Measurements from ENCODE around the gene MUTYH. TPM values are rescaled to one million over a fixed set of nuclear protein-coding genes. Genes with fewer than 3 reads are reported as not detected.
A peak's percentile ranks its signal among the peaks of the same experiment; 100 is the strongest.

The MUTYH gene
- total and polyA plus RNA-seq, 9 donors: 13.9 to 25.3 (median 15.9) TPM

DNA sequence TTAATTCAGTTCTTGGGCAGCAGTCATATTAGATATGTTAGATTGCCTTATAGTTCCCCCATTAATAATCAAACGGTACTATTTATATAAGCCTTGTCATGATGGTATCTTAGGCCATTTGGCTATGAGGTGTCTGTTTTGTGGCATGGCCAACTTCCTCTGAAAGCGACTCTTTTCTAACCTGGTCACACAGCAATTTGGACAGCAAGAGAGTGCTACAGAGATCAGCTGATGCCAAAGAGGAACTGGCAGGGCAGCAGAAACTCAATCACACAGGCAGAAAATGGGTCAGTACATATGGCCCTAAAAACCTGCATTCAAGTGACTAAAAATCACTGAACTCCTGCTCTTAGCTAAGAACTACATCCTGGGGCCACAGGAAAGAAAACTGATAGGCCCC lies 13.4 kb upstream of the MUTYH start:
- peaks cover 4% of the 10 kb centered on the region for H3K4me1 ChIP-seq (ENCODE audit: control insufficient read depth, insufficient read depth, low read length)
- no peaks in the 10 kb centered on the region for H3K27me3 ChIP-seq (ENCODE audit: control insufficient read depth, insufficient read depth, low read length)
- H3K9me3 ChIP-seq (replicated peaks; ENCODE audit: control insufficient read depth, low read depth, low read length): no peaks in the 10 kb centered on the region
- no peak overlapping the region for H3K27ac ChIP-seq (ENCODE audit: low read length)
- DNase-seq: no peak
- H3K36me3 ChIP-seq (ENCODE audit: control insufficient read depth, insufficient read depth, low read length): no peaks in the 10 kb centered on the region
- 50% methylated on average over 1 of the region's 2 CpGs for WGBS (ENCODE audit: insufficient coverage)
- no peak overlapping the region for H3K4me3 ChIP-seq (ENCODE audit: low read length)

DNA sequence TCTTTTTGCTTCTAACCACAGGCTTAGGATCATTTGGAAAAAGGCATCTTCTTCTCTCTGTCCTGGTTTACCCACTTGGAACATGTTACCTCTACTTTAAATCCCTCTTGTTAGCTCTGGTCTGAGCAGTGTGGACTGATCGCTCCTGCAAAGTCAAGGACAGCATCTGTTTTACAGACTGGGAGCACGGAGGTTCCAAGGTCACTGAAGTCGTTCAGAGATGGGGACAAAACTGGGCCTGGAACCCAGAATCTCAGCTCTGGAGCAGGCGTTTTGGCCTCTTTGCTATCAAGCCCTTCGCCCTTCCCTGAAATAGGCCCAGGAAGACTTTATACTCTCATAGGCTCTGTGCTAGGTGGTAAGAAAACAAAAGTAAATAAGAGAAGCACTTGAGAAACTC lies 11.3 kb upstream of the MUTYH start:
- no peaks in the 10 kb centered on the region for H3K27me3 ChIP-seq (ENCODE audit: control insufficient read depth, insufficient read depth, low read length)
- peaks cover 14% of the 10 kb centered on the region for H3K4me1 ChIP-seq (ENCODE audit: control insufficient read depth, insufficient read depth, low read length)
- 83% methylated on average over 4 of the region's 5 CpGs for WGBS (ENCODE audit: insufficient coverage)
- no peak overlapping the region for H3K27ac ChIP-seq (ENCODE audit: low read length)
- H3K4me3 ChIP-seq (ENCODE audit: low read length): no peak overlapping the region
- DNase-seq: no peak
- H3K9me3 ChIP-seq (replicated peaks; ENCODE audit: control insufficient read depth, low read depth, low read length): no peaks in the 10 kb centered on the region
- H3K36me3 ChIP-seq (ENCODE audit: control insufficient read depth, insufficient read depth, low read length): peaks cover 1% of the 10 kb centered on the region

DNA sequence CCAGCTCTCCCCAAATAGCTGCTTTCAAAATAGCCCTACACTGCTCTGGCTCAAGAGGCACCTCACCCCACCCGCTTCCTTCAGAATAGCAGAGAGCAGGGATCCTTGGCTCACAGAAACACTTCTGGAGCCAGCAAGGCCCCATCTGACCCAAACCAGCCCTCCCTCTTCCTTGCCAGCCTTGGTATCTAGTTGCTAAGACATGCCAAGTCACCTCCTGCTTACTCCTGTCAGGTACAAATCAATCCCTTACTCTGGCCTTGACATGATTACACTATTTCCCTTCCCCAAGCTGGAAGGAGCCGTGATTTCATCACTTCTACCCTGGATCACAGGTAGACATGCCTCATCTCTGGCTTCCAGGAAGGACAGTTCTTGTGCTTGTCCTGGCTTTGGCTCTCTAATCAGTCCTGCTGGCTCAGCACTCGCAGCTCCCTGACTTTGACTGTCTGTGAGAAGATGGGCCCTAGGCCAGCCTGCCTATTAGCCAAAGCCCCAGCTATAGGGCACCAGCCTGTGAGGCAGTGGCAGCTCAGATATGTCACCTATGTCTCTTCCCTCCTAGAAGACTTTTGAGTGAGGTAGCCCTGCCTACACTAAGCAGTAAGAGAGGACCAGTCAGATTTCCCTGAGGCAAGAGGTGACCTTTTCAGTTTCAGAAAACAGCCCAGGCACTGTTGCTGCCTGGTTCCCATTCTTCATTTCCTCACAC lies 8.9 kb upstream of the MUTYH start:
- 66% methylated on average over 3 of the region's 3 CpGs for WGBS (ENCODE audit: insufficient coverage)
- DNase-seq: peak; percentile 44
- H3K27ac ChIP-seq (ENCODE audit: low read length): peak overlapping the region; percentile 37

DNA sequence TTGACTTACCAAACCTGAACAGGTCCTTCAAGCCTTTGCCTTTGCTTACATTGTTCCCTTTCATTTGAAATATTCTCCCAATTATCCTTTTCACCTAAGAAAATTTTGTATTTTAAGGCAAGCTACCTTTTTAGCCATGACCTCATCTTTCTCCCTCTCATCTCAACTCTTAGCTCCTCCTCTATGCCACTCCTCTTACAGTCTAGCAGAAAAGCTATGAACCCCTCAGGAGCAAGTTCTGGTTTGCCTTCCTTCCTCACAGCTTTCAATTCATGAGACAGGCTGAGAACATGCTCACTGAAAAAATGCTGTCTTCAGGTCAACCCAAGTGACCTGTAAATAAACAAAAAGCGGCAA lies 8.3 kb upstream of the MUTYH start:
- no peak for DNase-seq
- no peaks in the 10 kb centered on the region for H3K9me3 ChIP-seq (replicated peaks; ENCODE audit: control insufficient read depth, low read depth, low read length)
- H3K27ac ChIP-seq (ENCODE audit: low read length): peak overlapping the region; percentile 42
- H3K4me1 ChIP-seq (ENCODE audit: control insufficient read depth, insufficient read depth, low read length): peaks cover 14% of the 10 kb centered on the region
- no CpG with 5 or more reads among the region's 1 CpG for WGBS (ENCODE audit: insufficient coverage)
- H3K4me3 ChIP-seq (ENCODE audit: low read length): no peak overlapping the region
- H3K27me3 ChIP-seq (ENCODE audit: control insufficient read depth, insufficient read depth, low read length): no peaks in the 10 kb centered on the region
- H3K36me3 ChIP-seq (ENCODE audit: control insufficient read depth, insufficient read depth, low read length): peaks cover 23% of the 10 kb centered on the region

More for the DNA sequence above, 8.9 kb upstream of the MUTYH start:
- peaks cover 17% of the 10 kb centered on the region for H3K36me3 ChIP-seq (ENCODE audit: control insufficient read depth, insufficient read depth, low read length)
- peaks cover 14% of the 10 kb centered on the region for H3K4me1 ChIP-seq (ENCODE audit: control insufficient read depth, insufficient read depth, low read length)
- no peaks in the 10 kb centered on the region for H3K9me3 ChIP-seq (replicated peaks; ENCODE audit: control insufficient read depth, low read depth, low read length)
- H3K4me3 ChIP-seq (ENCODE audit: low read length): no peak overlapping the region
- H3K27me3 ChIP-seq (ENCODE audit: control insufficient read depth, insufficient read depth, low read length): no peaks in the 10 kb centered on the region

DNA sequence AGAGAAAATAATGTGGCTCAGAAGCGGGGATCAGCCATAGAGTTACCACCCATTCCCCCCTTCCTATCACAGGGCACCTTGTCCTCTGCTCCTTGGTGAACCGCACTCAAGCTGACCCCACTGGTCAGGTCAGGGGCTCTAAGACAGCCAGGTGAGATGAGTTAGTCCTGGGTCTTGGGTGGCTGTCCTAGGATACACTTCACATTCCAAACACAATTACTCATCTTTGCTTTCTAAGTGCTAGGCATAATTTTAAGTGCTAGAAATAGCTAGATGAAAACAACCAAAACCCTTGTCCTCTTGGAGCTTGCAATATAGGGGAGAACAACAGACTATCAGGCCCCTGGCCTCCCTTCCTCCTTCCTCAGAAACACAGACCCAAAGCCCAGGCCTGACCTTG lies 7.8 kb upstream of the MUTYH start:
- Histone ChIP-seq H3K36me3 (ENCODE audit: control insufficient read depth, insufficient read depth, low read length) (peaks cover 28% of the 10 kb centered on the region), H3K4me3 (ENCODE audit: low read length) (no peak overlapping the region), H3K27ac (ENCODE audit: low read length) (peak overlapping the region; percentile 42), H3K27me3 (ENCODE audit: control insufficient read depth, insufficient read depth, low read length) (no peaks in the 10 kb centered on the region), H3K4me1 (ENCODE audit: control insufficient read depth, insufficient read depth, low read length) (peaks cover 14% of the 10 kb centered on the region), H3K9me3 (replicated peaks; ENCODE audit: control insufficient read depth, low read depth, low read length) (no peaks in the 10 kb centered on the region)
- no CpG with 5 or more reads among the region's 2 CpGs for WGBS (ENCODE audit: insufficient coverage)
- no peak for DNase-seq

DNA sequence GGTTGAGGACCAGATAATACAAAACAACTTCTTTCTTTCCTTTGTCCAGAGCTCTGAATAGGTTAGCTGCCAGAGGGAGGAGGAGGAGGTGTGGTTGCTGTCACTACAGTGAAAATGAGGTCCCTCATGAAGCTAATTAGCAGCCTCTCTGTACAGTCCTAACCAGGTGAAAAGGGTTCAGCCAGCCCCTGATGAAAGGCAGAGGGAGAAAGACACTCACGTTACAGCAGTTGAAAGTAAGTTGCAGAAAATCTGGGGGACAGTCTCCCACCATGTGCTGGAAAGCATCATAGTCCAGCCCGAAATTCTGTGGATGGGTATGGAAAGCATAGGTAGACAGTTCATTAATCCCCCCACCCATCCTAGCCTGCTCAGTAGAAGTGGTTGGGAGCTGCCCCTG lies 6.2 kb upstream of the MUTYH start:
- no peak overlapping the region for H3K27ac ChIP-seq (ENCODE audit: low read length)
- H3K27me3 ChIP-seq (ENCODE audit: control insufficient read depth, insufficient read depth, low read length): no peaks in the 10 kb centered on the region
- no peak for DNase-seq
- 80% methylated on average over 1 of the region's 2 CpGs for WGBS (ENCODE audit: insufficient coverage)
- H3K4me1 ChIP-seq (ENCODE audit: control insufficient read depth, insufficient read depth, low read length): peaks cover 14% of the 10 kb centered on the region
- no peaks in the 10 kb centered on the region for H3K9me3 ChIP-seq (replicated peaks; ENCODE audit: control insufficient read depth, low read depth, low read length)
- peaks cover 43% of the 10 kb centered on the region for H3K36me3 ChIP-seq (ENCODE audit: control insufficient read depth, insufficient read depth, low read length)
- no peak overlapping the region for H3K4me3 ChIP-seq (ENCODE audit: low read length)

DNA sequence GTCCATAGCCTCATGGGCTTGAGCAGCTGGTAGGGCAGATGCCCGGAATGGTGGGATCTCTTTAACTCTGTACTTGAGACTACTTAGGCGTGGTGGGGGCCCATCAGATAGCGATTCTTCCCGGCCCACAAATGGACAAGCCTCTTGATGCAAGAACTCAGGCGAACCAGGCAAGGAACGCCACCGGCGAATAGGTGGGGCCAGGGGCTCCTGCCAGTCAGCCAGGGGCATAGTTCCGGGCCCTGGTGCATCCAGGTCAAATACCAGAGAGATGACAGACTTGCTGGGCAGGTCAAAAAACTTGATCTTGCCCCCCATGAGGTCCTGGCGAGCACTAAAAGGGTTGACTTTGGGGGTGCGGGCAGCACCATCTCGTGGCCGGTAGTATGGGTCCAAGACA lies 4.8 kb upstream of the MUTYH start:
- peaks cover 50% of the 10 kb centered on the region for H3K36me3 ChIP-seq (ENCODE audit: control insufficient read depth, insufficient read depth, low read length)
- H3K9me3 ChIP-seq (replicated peaks; ENCODE audit: control insufficient read depth, low read depth, low read length): no peaks in the 10 kb centered on the region
- WGBS (ENCODE audit: insufficient coverage): 96% methylated on average over 13 of the region's 13 CpGs
- no peak for DNase-seq
- no peak overlapping the region for H3K27ac ChIP-seq (ENCODE audit: low read length)
- no peaks in the 10 kb centered on the region for H3K27me3 ChIP-seq (ENCODE audit: control insufficient read depth, insufficient read depth, low read length)
- H3K4me1 ChIP-seq (ENCODE audit: control insufficient read depth, insufficient read depth, low read length): peaks cover 25% of the 10 kb centered on the region
- no peak overlapping the region for H3K4me3 ChIP-seq (ENCODE audit: low read length)

DNA sequence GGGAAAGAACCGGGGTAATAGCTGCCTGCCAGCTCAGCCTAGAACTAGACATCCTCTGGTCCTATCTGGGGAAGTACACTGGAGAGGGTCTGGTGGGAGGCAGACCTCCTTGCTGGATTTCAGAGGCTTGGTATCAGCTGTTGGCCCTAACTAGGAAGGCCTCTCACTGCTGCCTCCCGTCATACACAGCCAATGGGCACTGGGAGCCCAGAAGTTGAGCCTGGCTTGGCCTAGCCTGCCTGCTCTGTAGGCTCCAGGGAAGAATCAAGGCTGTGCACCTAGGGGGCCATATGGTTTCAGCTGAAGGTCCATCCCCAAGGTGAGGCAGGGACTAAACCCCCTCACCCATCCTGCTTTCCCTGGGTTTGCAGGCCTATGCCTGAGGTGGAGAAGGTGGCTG lies 4.3 kb upstream of the MUTYH start:
- no peaks in the 10 kb centered on the region for H3K9me3 ChIP-seq (replicated peaks; ENCODE audit: control insufficient read depth, low read depth, low read length)
- H3K4me3 ChIP-seq (ENCODE audit: low read length): no peak overlapping the region
- 82% methylated on average over 2 of the region's 2 CpGs for WGBS (ENCODE audit: insufficient coverage)
- peaks cover 25% of the 10 kb centered on the region for H3K4me1 ChIP-seq (ENCODE audit: control insufficient read depth, insufficient read depth, low read length)
- no peak overlapping the region for H3K27ac ChIP-seq (ENCODE audit: low read length)
- H3K36me3 ChIP-seq (ENCODE audit: control insufficient read depth, insufficient read depth, low read length): peaks cover 50% of the 10 kb centered on the region
- DNase-seq: no peak
- no peaks in the 10 kb centered on the region for H3K27me3 ChIP-seq (ENCODE audit: control insufficient read depth, insufficient read depth, low read length)

DNA sequence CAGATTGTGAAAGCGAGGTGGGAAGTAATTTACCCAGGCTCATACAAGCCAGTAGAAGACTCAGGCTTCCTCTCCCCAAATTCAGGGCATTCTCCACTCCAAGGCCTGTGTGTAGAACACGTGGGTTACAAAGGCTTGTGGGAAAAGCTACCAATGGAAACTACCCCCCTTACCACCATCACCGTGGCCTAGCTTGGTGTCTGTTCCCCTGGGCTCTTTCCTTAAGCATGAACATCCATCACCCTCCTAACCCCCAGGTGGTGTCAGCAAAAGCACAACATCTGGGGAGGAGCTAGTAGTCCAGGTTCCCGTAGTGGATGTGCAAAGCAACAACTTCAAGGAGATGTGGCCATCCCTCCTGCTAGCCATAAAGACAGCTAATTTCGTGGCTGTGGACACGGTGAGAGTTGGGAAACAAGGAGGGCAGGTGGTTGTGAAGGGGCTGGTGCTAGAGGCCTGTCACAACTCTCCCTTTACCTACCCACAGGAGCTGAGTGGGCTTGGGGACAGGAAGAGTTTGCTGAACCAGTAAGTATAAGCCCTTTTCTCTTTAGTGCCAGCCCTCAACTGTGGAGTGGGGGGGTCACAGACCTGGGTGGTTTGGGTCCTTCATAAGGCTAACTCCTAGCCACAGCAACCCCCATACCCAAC lies 701 bp upstream of the MUTYH start:
- H3K36me3 ChIP-seq (ENCODE audit: control insufficient read depth, insufficient read depth, low read length): peaks cover 48% of the 10 kb centered on the region
- H3K27ac ChIP-seq (ENCODE audit: low read length): peak overlapping the region; percentile 98
- peaks cover 18% of the 10 kb centered on the region for H3K4me1 ChIP-seq (ENCODE audit: control insufficient read depth, insufficient read depth, low read length)
- H3K4me3 ChIP-seq (ENCODE audit: low read length): peak overlapping the region; percentile 79
- no peaks in the 10 kb centered on the region for H3K9me3 ChIP-seq (replicated peaks; ENCODE audit: control insufficient read depth, low read depth, low read length)
- no peaks in the 10 kb centered on the region for H3K27me3 ChIP-seq (ENCODE audit: control insufficient read depth, insufficient read depth, low read length)
- peak; percentile 24 for DNase-seq
- whole genome bisulfite sequencing (ENCODE audit: insufficient coverage): no CpG with 5 or more reads among the region's 6 CpGs

DNA sequence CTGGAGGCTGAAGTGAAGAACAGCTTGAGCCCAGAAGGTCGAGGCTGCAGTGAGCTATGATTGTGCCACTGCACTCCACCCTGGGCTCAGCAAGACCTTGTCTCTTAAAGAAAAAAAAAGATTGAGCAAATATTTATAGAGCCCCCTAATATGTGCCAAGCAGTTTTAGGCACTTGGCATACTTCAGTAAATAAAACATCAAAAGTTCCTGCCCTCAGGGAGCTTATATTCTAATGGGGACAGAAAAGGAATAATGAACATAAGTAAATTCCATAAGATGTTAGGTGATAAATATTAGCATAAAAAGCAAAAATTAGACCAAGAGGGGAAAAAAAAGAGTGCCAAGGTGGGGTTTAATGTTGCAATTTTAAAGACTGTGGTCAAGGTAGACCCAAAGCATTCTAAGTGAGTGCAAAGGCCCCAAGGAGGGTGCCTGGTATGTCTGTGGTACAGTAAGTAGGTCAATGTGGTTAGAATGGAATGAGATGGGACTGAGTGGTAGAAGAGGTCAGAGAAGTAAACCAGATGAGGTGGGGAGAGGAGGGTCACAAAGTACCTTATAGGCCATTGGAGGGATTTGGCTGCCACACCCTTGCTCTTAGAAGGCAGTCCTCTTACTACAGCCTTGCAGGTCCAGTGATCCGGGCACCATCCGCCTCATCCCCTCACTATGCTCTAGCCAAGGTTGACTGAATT lies 2.5 kb downstream of the MUTYH start:
- Histone ChIP-seq H3K9me3 (replicated peaks; ENCODE audit: control insufficient read depth, low read depth, low read length) (no peaks in the 10 kb centered on the region), H3K27me3 (ENCODE audit: control insufficient read depth, insufficient read depth, low read length) (no peaks in the 10 kb centered on the region), H3K36me3 (ENCODE audit: control insufficient read depth, insufficient read depth, low read length) (peaks cover 37% of the 10 kb centered on the region), H3K27ac (ENCODE audit: low read length) (no peak overlapping the region), H3K4me3 (ENCODE audit: low read length) (no peak overlapping the region), H3K4me1 (ENCODE audit: control insufficient read depth, insufficient read depth, low read length) (peaks cover 24% of the 10 kb centered on the region)
- no peak for DNase-seq
- 96% methylated on average over 2 of the region's 3 CpGs for WGBS (ENCODE audit: insufficient coverage)
